Neural progenitor cell (in vitro differentiated cells): ENCODE results near the gene LGSN. TPM values are rescaled to one million over a fixed set of nuclear protein-coding genes. Genes with fewer than 3 reads are reported as not detected.

Experiments
- DNase-seq: peaks from one replicate; pipeline ENCODE4 v3.0.0-alpha.2; 2016; ENCODE audit warnings: low spot score
- H2AFZ ChIP-seq: fragments of 200-600 bp; sonication (generic); replicated peaks from 2 replicates; pipeline ENCODE4 v1.6.1; 2016; ENCODE audit warnings: antibody characterized with exemption
- H3F3A ChIP-seq: fragments of 200-600 bp; sonication (generic); 2 replicates; pipeline ENCODE4 v1.6.1; 2016; ENCODE audit warnings: antibody characterized with exemption, low read depth
- H3K27ac ChIP-seq: fragments of 200-600 bp; sonication (generic); 2 replicates; pipeline ENCODE4 v1.5.1; 2016; ENCODE audit warnings: mild to moderate bottlenecking
- H3K27me3 ChIP-seq: fragments of 200-600 bp; sonication (generic); 2 replicates; pipeline ENCODE4 v1.6.1; 2016; ENCODE audit warnings: mild to moderate bottlenecking, moderate library complexity
- H3K36me3 ChIP-seq: fragments of 200-600 bp; sonication (generic); 2 replicates; pipeline ENCODE4 v1.5.1; 2016
- H3K4me1 ChIP-seq: fragments of 200-600 bp; sonication (generic); 2 replicates; pipeline ENCODE4 v1.6.1; 2016; ENCODE audit warnings: mixed run types
- H3K4me2 ChIP-seq: fragments of 200-600 bp; sonication (generic); 2 replicates; pipeline ENCODE4 v1.6.1; 2016
- H3K4me3 ChIP-seq: fragments of 200-600 bp; sonication (generic); 2 replicates; pipeline ENCODE4 v1.5.1; 2016
- H3K79me2 ChIP-seq: fragments of 200-600 bp; sonication (generic); 2 replicates; pipeline ENCODE4 v1.6.1; 2016; ENCODE audit warnings: low read depth
- H3K9ac ChIP-seq: fragments of 200-600 bp; sonication (generic); 2 replicates; pipeline ENCODE4 v1.6.1; 2016
- H3K9me3 ChIP-seq: fragments of 200-600 bp; sonication (generic); 2 replicates; pipeline ENCODE4 v1.5.1; 2016; ENCODE audit warnings: low read depth
- H4K20me1 ChIP-seq: fragments of 200-600 bp; sonication (generic); 2 replicates; pipeline ENCODE4 v1.6.1; 2016; ENCODE audit warnings: low read depth
- H3K27ac Mint-ChIP-seq: 3 replicates; pipeline ENCODE4 v1.8.0; 2021; ENCODE audit warnings: mixed read lengths
- H3K27me3 Mint-ChIP-seq: 2 replicates; pipeline ENCODE4 v1.8.0; 2022; ENCODE audit warnings: low read depth, mild to moderate bottlenecking, inconsistent platforms, moderate library complexity, mixed read lengths; ENCODE audit not compliant: insufficient read depth
- H3K36me3 Mint-ChIP-seq: 3 replicates; pipeline ENCODE4 v1.8.0; 2021; ENCODE audit warnings: mixed read lengths
- H3K4me1 Mint-ChIP-seq: 3 replicates; pipeline ENCODE4 v1.8.0; 2021; ENCODE audit warnings: mixed read lengths
- H3K4me3 Mint-ChIP-seq: 3 replicates; pipeline ENCODE4 v1.8.0; 2021; ENCODE audit warnings: mild to moderate bottlenecking, moderate library complexity, mixed read lengths
- H3K9me3 Mint-ChIP-seq: 3 replicates; pipeline ENCODE4 v1.8.0; 2020; ENCODE audit warnings: mixed read lengths
- EZH2 ChIP-seq: fragments of 200-600 bp; sonication (generic); IDR thresholded peaks from 2 replicates; pipeline ENCODE4 v1.6.1; 2017; ENCODE audit warnings: antibody characterized with exemption, mild to moderate bottlenecking, moderate library complexity
- EZH2phosphoT487 ChIP-seq: fragments of 200-600 bp; sonication (generic); IDR thresholded peaks from 2 replicates; pipeline ENCODE4 v1.6.1; 2017; ENCODE audit warnings: antibody characterized with exemption
- total RNA-seq: library from RNA; depleted of rRNA; stranded (reverse); fragments of >200 nt; gene quantifications from 2 replicates; pipeline ENCODE4 v1.2.3, GENCODE V29; 2015; ENCODE audit warnings: low replicate concordance
- TF ChIP-seq, protein P1 (sequence below): fragments of 200-600 bp; sonication (generic); IDR thresholded peaks from 2 replicates; pipeline ENCODE4 v1.5.1; 2017; ENCODE audit warnings: antibody characterized with exemption, mild to moderate bottlenecking

LGSN gene
- total RNA-seq, 1 donor from 2014 or later: 0.09 TPM

DNA sequence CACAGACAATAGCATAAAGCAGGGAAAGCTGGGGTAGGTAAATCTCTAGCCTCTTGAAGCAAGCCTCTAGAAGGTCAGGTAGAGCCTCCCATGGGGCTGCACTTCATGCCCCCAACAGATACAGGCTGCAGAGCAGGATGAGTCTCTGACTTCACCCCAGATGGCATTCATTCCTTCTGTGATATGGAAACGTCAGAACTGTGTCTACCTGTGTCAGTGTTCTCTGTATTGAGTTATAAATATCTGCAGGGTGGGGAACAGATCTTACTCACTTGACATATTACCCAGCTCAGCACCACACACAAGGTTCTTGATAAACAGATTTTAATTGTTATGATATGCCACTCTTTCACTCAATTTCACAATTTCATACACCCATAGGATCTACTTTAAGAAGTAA lies 2.1 kb downstream of the LGSN start:
- peaks cover 15% of the 10 kb centered on the region for H3K4me1 Mint-ChIP-seq
- Histone ChIP-seq H3K79me2 (no peaks in the 10 kb centered on the region), H3K27me3 (no peaks in the 10 kb centered on the region), H3K9me3 (no peaks in the 10 kb centered on the region), H3K36me3 (no peaks in the 10 kb centered on the region), H3K27ac (no peak overlapping the region), H3K4me1 (peaks cover 10% of the 10 kb centered on the region), H3F3A (no peaks in the 10 kb centered on the region), H3K9ac (no peak overlapping the region), H3K4me2 (no peak overlapping the region), H3K4me3 (no peak overlapping the region), H4K20me1 (no peaks in the 10 kb centered on the region), H2AFZ (no peak overlapping the region)
- TF ChIP-seq, protein P1, sequence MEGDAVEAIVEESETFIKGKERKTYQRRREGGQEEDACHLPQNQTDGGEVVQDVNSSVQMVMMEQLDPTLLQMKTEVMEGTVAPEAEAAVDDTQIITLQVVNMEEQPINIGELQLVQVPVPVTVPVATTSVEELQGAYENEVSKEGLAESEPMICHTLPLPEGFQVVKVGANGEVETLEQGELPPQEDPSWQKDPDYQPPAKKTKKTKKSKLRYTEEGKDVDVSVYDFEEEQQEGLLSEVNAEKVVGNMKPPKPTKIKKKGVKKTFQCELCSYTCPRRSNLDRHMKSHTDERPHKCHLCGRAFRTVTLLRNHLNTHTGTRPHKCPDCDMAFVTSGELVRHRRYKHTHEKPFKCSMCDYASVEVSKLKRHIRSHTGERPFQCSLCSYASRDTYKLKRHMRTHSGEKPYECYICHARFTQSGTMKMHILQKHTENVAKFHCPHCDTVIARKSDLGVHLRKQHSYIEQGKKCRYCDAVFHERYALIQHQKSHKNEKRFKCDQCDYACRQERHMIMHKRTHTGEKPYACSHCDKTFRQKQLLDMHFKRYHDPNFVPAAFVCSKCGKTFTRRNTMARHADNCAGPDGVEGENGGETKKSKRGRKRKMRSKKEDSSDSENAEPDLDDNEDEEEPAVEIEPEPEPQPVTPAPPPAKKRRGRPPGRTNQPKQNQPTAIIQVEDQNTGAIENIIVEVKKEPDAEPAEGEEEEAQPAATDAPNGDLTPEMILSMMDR: no peak
- TF ChIP-seq EZH2phosphoT487 (no peak), EZH2 (no peak)
- no peaks in the 10 kb centered on the region for H3K36me3 Mint-ChIP-seq
- no peak overlapping the region for H3K4me3 Mint-ChIP-seq
- no peak for DNase-seq
- no peak overlapping the region for H3K27ac Mint-ChIP-seq
- no peaks in the 10 kb centered on the region for H3K27me3 Mint-ChIP-seq
- no peaks in the 10 kb centered on the region for H3K9me3 Mint-ChIP-seq

DNA sequence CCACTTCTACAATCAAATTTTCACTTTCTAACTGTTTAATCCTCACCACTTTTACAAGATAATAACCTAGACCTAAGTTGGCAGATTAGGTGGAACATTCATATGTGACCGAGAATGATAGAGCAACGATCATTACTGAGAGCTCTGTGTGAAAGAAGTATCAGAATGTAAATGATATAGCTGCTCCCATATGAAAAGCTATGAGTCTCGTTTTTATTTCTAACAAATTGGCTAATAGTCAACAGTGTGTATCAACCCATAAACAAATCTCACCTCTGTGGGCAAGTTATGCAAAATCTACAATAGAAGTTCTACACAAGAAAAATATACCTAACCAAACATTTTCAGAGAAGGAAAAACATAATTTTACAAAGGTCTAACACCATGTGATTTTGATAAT lies 3.7 kb downstream of the LGSN start:
- Histone ChIP-seq H3K9ac (no peak overlapping the region), H3K36me3 (no peaks in the 10 kb centered on the region), H3K9me3 (no peaks in the 10 kb centered on the region), H3F3A (no peaks in the 10 kb centered on the region), H3K27ac (no peak overlapping the region), H3K79me2 (no peaks in the 10 kb centered on the region), H3K4me3 (no peak overlapping the region), H3K4me1 (peaks cover 10% of the 10 kb centered on the region), H4K20me1 (no peaks in the 10 kb centered on the region), H3K27me3 (no peaks in the 10 kb centered on the region), H3K4me2 (no peak overlapping the region), H2AFZ (no peak overlapping the region)
- no peak overlapping the region for H3K4me3 Mint-ChIP-seq
- H3K27me3 Mint-ChIP-seq: no peaks in the 10 kb centered on the region
- no peaks in the 10 kb centered on the region for H3K36me3 Mint-ChIP-seq
- no peak for DNase-seq
- no peaks in the 10 kb centered on the region for H3K9me3 Mint-ChIP-seq
- TF ChIP-seq, protein P1: no peak
- TF ChIP-seq EZH2: no peak
- TF ChIP-seq EZH2phosphoT487: no peak
- peaks cover 15% of the 10 kb centered on the region for H3K4me1 Mint-ChIP-seq
- no peak overlapping the region for H3K27ac Mint-ChIP-seq

DNA sequence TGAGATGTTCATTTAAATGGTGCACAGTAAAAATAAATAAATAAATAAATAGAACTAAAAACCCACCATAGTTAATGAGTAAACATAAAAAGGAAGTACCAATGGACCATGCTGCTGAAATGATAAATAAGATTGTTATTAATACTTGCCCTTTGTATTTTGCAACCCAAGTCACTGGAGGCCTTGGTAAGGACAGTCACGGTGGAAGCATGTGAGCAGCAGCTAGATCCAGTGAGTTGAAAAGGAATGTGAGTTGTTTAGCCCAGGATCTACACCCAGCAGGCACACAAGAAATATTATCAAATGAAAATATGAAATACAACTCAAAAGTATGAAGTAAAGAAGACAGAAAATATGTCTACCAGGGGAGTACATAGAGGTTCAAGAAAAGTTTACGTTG lies 6.7 kb downstream of the LGSN start:
- DNase-seq: no peak
- no peak overlapping the region for H3K27ac Mint-ChIP-seq

More for the DNA sequence above, 6.7 kb downstream of the LGSN start:
- no peaks in the 10 kb centered on the region for H3F3A ChIP-seq
- no peaks in the 10 kb centered on the region for H3K79me2 ChIP-seq
- H3K27me3 ChIP-seq: no peaks in the 10 kb centered on the region
- H3K36me3 ChIP-seq: no peaks in the 10 kb centered on the region
- no peaks in the 10 kb centered on the region for H3K36me3 Mint-ChIP-seq
- no peaks in the 10 kb centered on the region for H3K27me3 Mint-ChIP-seq
- H3K4me1 Mint-ChIP-seq: peaks cover 10% of the 10 kb centered on the region
- no peaks in the 10 kb centered on the region for H4K20me1 ChIP-seq
- no peak overlapping the region for H3K4me2 ChIP-seq
- H3K9me3 Mint-ChIP-seq: no peaks in the 10 kb centered on the region
- H3K9me3 ChIP-seq: no peaks in the 10 kb centered on the region
- no peak overlapping the region for H3K4me3 ChIP-seq
- no peak overlapping the region for H3K4me3 Mint-ChIP-seq
- TF ChIP-seq EZH2phosphoT487: no peak
- TF ChIP-seq, protein P1: no peak
- TF ChIP-seq EZH2: no peak
- no peaks in the 10 kb centered on the region for H3K4me1 ChIP-seq
- H2AFZ ChIP-seq: no peak overlapping the region
- no peak overlapping the region for H3K27ac ChIP-seq
- H3K9ac ChIP-seq: no peak overlapping the region
